NCI-H1436 (cell line): ENCODE measurements around the gene JMJD8.
A peak's percentile ranks its signal among the peaks of the same experiment; 100 is the strongest.

ENCODE experiments used
- DNase-seq: peaks from one replicate; lab custom pipeline; 2025; lab: John Stamatoyannopoulos, UW

JMJD8 gene

GRCh38 chr16:677316-678190, 6.6 kb downstream of the JMJD8 start:
- peak; percentile 27 for DNase-seq

GRCh38 chr16:676913-677312, 7.2 kb downstream of the JMJD8 start:
- peak; percentile 79 for DNase-seq

- no peak for DNase-seq
Observed at GRCh38 chr16:676565-676902, 7.6 kb downstream of the JMJD8 start.

GRCh38 chr16:675884-676564, 8.1 kb downstream of the JMJD8 start:
- no peak for DNase-seq

GRCh38 chr16:674968-675883, 8.9 kb downstream of the JMJD8 start, which contains the start of gene RHBDL1:
RHBDL1 (plus strand) TSS chr16:675671; CDS start chr16:675791, 120 bp downstream.
- DNase-seq = no peak

GRCh38 chr16:674214-674881, 9.8 kb downstream of the JMJD8 start:
- no peak for DNase-seq

GRCh38 chr16:673399-673991, 10.6 kb downstream of the JMJD8 start:
- DNase-seq = no peak

- DNase-seq = no peak
Observed at GRCh38 chr16:672851-673250, 11.3 kb downstream of the JMJD8 start.

- DNase-seq = no peak
Observed at GRCh38 chr16:672371-672770, 11.8 kb downstream of the JMJD8 start.

- no peak for DNase-seq
Observed at GRCh38 chr16:671353-672131, 12.6 kb downstream of the JMJD8 start.

- DNase-seq = no peak
Observed at GRCh38 chr16:670485-671352, 13.4 kb downstream of the JMJD8 start.

GRCh38 chr16:669666-670065, 14.5 kb downstream of the JMJD8 start:
- no peak for DNase-seq

GRCh38 chr16:668519-669171, 15.5 kb downstream of the JMJD8 start:
- DNase-seq = no peak

- peak; percentile 90 for DNase-seq
Observed at GRCh38 chr16:667780-668518, 16.2 kb downstream of the JMJD8 start, which contains the start of gene RHOT2. RHOT2 (plus strand) TSS chr16:668132; CDS start chr16:668200, 68 bp downstream.

GRCh38 chr16:667113-667779, 16.9 kb downstream of the JMJD8 start:
- DNase-seq = no peak

- no peak for DNase-seq
Observed at GRCh38 chr16:666572-666971, 17.6 kb downstream of the JMJD8 start.

- no peak for DNase-seq
Observed at GRCh38 chr16:662597-662996, 21.5 kb downstream of the JMJD8 start.

GRCh38 chr16:662095-662494, 22.0 kb downstream of the JMJD8 start:
- no peak for DNase-seq
